Naive thymus-derived CD4-positive, alpha-beta T cell (primary cell): ENCODE measurements around the gene PARD6B. TPM values are rescaled to one million over a fixed set of nuclear protein-coding genes. Genes with fewer than 3 reads are reported as not detected.

Experiments
- ATAC-seq: fragments of 150-1000 bp; cut with Tn5 transposase; 2 replicates; pipeline ENCODE4 v1.10.0; 2021; ENCODE audit warnings: mild to moderate bottlenecking, moderate library complexity
- CTCF ChIA-PET: fragments of 350-600 bp; sonication (Branson Sonifier 250); formaldehyde crosslinking; loops from one replicate; lab custom pipeline; 2021; ENCODE audit warnings: antibody characterized with exemption; lab: Charles Lee
- POLR2A ChIA-PET: fragments of 350-600 bp; sonication (Branson Sonifier 250); formaldehyde crosslinking; loops from one replicate; lab custom pipeline; 2021; ENCODE audit warnings: antibody characterized with exemption, inconsistent platforms; lab: Charles Lee
- DNase-seq, 9 donors: peaks; one replicate each; pipeline versions ENCODE4 v3.0.0 to v3.0.0-alpha.2; 2020 to 2022; ENCODE audit warnings: mixed read lengths in 1 of 9
- H3K27ac ChIP-seq: one replicate; pipeline ENCODE4 v1.7.0; 2013; ENCODE audit warnings: mild to moderate bottlenecking, low read depth, low read length, moderate library complexity
- H3K27me3 ChIP-seq, 2 donors: one replicate each; pipeline ENCODE4 v1.7.0; 2013; ENCODE audit warnings: low read length in 2 of 2, mild to moderate bottlenecking in 2 of 2, moderate library complexity in 2 of 2; ENCODE audit not compliant: control insufficient read depth in 2 of 2, insufficient read depth in 2 of 2
- H3K36me3 ChIP-seq, 3 experiments: 1 replicate in 2 of 3; 2 replicates in 1 of 3; pipeline ENCODE4 v1.7.0; 2013; ENCODE audit warnings: low read length in 3 of 3, mild to moderate bottlenecking in 3 of 3, moderate library complexity in 1 of 3; ENCODE audit not compliant: insufficient read depth in 3 of 3, control insufficient read depth in 2 of 3
- H3K4me1 ChIP-seq, 2 donors: one replicate each; pipeline ENCODE4 v1.7.0; 2013; ENCODE audit warnings: low read length in 2 of 2, mild to moderate bottlenecking in 2 of 2, moderate library complexity in 1 of 2; ENCODE audit not compliant: control insufficient read depth in 2 of 2, insufficient read depth in 2 of 2
- H3K4me3 ChIP-seq: 2 replicates; pipeline ENCODE4 v1.7.0; 2013; ENCODE audit warnings: mild to moderate bottlenecking, low read length
- H3K9me3 ChIP-seq, 3 experiments: 1 replicate in 2 of 3; 2 replicates in 1 of 3; pipeline ENCODE4 v1.7.0; 2013; ENCODE audit warnings: low read length in 3 of 3; ENCODE audit not compliant: control insufficient read depth in 2 of 3
- H3K27ac Mint-ChIP-seq, 9 donors: one replicate each; pipeline ENCODE4 v1.8.0; 2020 to 2022; ENCODE audit warnings: mixed read lengths in 9 of 9, mild to moderate bottlenecking in 8 of 9, moderate library complexity in 5 of 9, inconsistent platforms in 2 of 9
- H3K27me3 Mint-ChIP-seq, 5 donors: one replicate each; pipeline ENCODE4 v1.8.0; 2021 to 2022; ENCODE audit warnings: mixed read lengths in 5 of 5, mild to moderate bottlenecking in 1 of 5
- H3K36me3 Mint-ChIP-seq, 5 donors: one replicate each; pipeline ENCODE4 v1.8.0; 2020 to 2022; ENCODE audit warnings: mixed read lengths in 5 of 5, mild to moderate bottlenecking in 3 of 5, inconsistent platforms in 1 of 5
- H3K4me1 Mint-ChIP-seq, 7 donors: one replicate each; pipeline ENCODE4 v1.8.0; 2020 to 2022; ENCODE audit warnings: mixed read lengths in 7 of 7, mild to moderate bottlenecking in 3 of 7, inconsistent platforms in 1 of 7
- H3K4me3 Mint-ChIP-seq, 10 donors: one replicate each; pipeline ENCODE4 v1.8.0; 2020 to 2022; ENCODE audit warnings: mild to moderate bottlenecking in 10 of 10, mixed read lengths in 10 of 10, moderate library complexity in 6 of 10, inconsistent platforms in 2 of 10
- H3K9me3 Mint-ChIP-seq, 11 donors: one replicate each; pipeline ENCODE4 v1.8.0; 2020 to 2022; ENCODE audit warnings: mixed read lengths in 11 of 11, mild to moderate bottlenecking in 4 of 11, inconsistent platforms in 1 of 11, moderate library complexity in 1 of 11
- intact Hi-C, 2 donors: fragments of 100-400 bp; cut with micrococcal nuclease; formaldehyde crosslinking; loops; one replicate each; pipeline ENCODE4 v1.15.1; 2023
- polyA plus RNA-seq, 2 donors: library from polyadenylated mRNA; unstranded; fragments of 300-500 nt; fragmentation: Illumina TruSeq; gene quantifications; one replicate each; pipeline ENCODE4 v1.2.3, GENCODE V29; 2021
- total RNA-seq, 6 experiments: library from RNA in 5 of 6; stranded (reverse) in 5 of 6; gene quantifications; 1 replicate in 5 of 6; 2 replicates in 1 of 6; pipeline ENCODE4 v1.2.3 and lab custom pipeline; 2021 to 2026

PARD6B gene
- total and polyA plus RNA-seq, 7 experiments from 2014 or later, result 0.60 to 10.8 (median 5.5) TPM

DNA sequence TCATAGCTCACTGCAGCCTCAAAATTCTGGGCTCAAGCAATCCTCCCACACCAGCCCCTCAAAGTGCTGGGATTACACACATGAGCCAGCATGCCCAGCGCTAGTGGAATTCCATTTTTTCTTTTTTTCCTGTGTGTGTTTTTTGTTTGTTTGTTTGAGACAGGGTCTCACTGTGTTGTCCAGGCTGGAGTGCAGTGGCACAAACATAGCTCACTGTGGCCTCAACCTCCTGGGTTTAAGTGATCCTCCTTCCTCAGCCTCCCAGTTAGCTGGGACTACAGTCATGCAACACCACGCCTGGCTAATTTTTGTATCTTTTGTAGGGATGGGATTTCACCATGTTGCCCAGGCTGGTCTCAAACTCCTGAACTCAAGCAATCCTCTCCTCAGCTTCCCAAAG lies 14.1 kb upstream of the PARD6B start:
- no peak overlapping the region for H3K4me3 ChIP-seq
- H3K27ac Mint-ChIP-seq, result no peak overlapping the region
- ChIA-PET POLR2A (interaction anchor here (0.9 to 1.3 kb wide), 2 partner anchors 13 to 25 kb away, joined by 3 read pairs; no protein-coding TSS in a partner anchor), CTCF (interaction anchor here (1.1 kb wide), 1 partner anchor 32 kb away, joined by 5 read pairs; no protein-coding TSS in a partner anchor)
- H3K4me3 Mint-ChIP-seq, result no peak overlapping the region
- H3K36me3 Mint-ChIP-seq, result no peaks in the 10 kb centered on the region
- no peaks in the 10 kb centered on the region for H3K4me1 ChIP-seq
- no peak overlapping the region for H3K27ac ChIP-seq
- H3K36me3 ChIP-seq, result no peaks in the 10 kb centered on the region
- no peaks in the 10 kb centered on the region for H3K9me3 ChIP-seq
- ATAC-seq (no peak), DNase-seq (no peak)
- H3K9me3 Mint-ChIP-seq, result no peaks in the 10 kb centered on the region
- H3K4me1 Mint-ChIP-seq, result no peaks in the 10 kb centered on the region
- intact Hi-C loops, result no loop called here
- H3K27me3 Mint-ChIP-seq, result peaks cover 7 to 20% (median 14%) of the 10 kb centered on the region in 5 donors
- no peaks in the 10 kb centered on the region for H3K27me3 ChIP-seq

GRCh38 chr20:50717974-50718761 lies 13.2 kb upstream of the PARD6B start:
- no peak overlapping the region for H3K27ac ChIP-seq
- POLR2A ChIA-PET, result interaction anchor here (1.3 kb wide), 1 partner anchor 12 kb away, joined by 3 read pairs; no protein-coding TSS in a partner anchor
- ATAC-seq (no peak), DNase-seq (no peak)
- no peak overlapping the region for H3K4me3 ChIP-seq
- peaks cover 4 to 17% (median 8%) of the 10 kb centered on the region in 5 donors for H3K27me3 Mint-ChIP-seq
- no peak overlapping the region for H3K27ac Mint-ChIP-seq
- intact Hi-C loops, result no loop called here
- H3K27me3 ChIP-seq, result no peaks in the 10 kb centered on the region
- no peaks in the 10 kb centered on the region for H3K4me1 ChIP-seq
- no peaks in the 10 kb centered on the region for H3K9me3 ChIP-seq
- H3K9me3 Mint-ChIP-seq, result no peaks in the 10 kb centered on the region
- H3K4me1 Mint-ChIP-seq, result no peaks in the 10 kb centered on the region
- H3K36me3 ChIP-seq, result no peaks in the 10 kb centered on the region
- H3K36me3 Mint-ChIP-seq, result no peaks in the 10 kb centered on the region
- H3K4me3 Mint-ChIP-seq, result no peak overlapping the region
- CTCF ChIA-PET, result interaction anchor here (1.1 kb wide), 1 partner anchor 31 kb away, joined by 5 read pairs; no protein-coding TSS in a partner anchor

DNA sequence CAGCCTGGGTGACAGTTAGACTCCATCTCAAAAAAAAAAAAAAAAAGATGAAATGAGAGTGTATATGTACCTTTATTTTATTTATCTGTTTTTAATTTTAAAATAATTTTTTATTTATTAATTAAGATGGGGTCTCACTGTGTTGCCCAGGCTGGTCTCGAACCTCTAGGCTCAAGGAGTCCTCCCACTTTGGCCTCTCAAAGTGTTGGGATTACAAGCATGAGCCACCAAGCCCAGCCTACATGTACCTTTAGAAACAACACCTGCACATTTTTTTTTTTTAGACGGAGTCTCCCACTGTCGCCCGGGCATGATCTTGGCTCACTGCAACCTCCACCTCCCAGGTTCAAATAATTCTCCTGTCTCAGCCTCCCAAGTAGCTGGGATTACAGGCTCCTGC lies 12.1 kb upstream of the PARD6B start:
- intact Hi-C loops, result no loop called here
- Histone ChIP-seq H3K27me3 (no peaks in the 10 kb centered on the region), H3K9me3 (no peaks in the 10 kb centered on the region), H3K36me3 (no peaks in the 10 kb centered on the region), H3K27ac (no peak overlapping the region), H3K4me3 (no peak overlapping the region), H3K4me1 (no peaks in the 10 kb centered on the region)
- no peak for ATAC-seq
- no peak overlapping the region for H3K4me3 Mint-ChIP-seq
- no peak overlapping the region for H3K27ac Mint-ChIP-seq
- DNase-seq, result no peak
- POLR2A ChIA-PET, result no interaction called here
- no peaks in the 10 kb centered on the region for H3K36me3 Mint-ChIP-seq
- CTCF ChIA-PET, result no interaction called here
- H3K27me3 Mint-ChIP-seq, result peaks cover 0 to 10% (median 0%) of the 10 kb centered on the region in 5 donors
- no peaks in the 10 kb centered on the region for H3K9me3 Mint-ChIP-seq
- H3K4me1 Mint-ChIP-seq, result no peaks in the 10 kb centered on the region

GRCh38 chr20:50720026-50720425 lies 11.4 kb upstream of the PARD6B start:
- Mint-ChIP-seq H3K27ac (no peak overlapping the region), H3K9me3 (no peaks in the 10 kb centered on the region), H3K27me3 (peaks cover 0 to 10% (median 0%) of the 10 kb centered on the region in 5 donors), H3K4me1 (no peaks in the 10 kb centered on the region), H3K4me3 (no peak overlapping the region), H3K36me3 (no peaks in the 10 kb centered on the region)
- H3K9me3 ChIP-seq, result no peaks in the 10 kb centered on the region
- no peaks in the 10 kb centered on the region for H3K36me3 ChIP-seq
- intact Hi-C loops, result no loop called here
- H3K27me3 ChIP-seq, result no peaks in the 10 kb centered on the region
- H3K4me3 ChIP-seq, result no peak overlapping the region
- ChIA-PET POLR2A (interaction anchor here (0.5 kb wide), 1 partner anchor 180 kb away, joined by 4 read pairs; no protein-coding TSS in a partner anchor), CTCF (no interaction called here)
- ATAC-seq (no peak), DNase-seq (no peak)
- no peaks in the 10 kb centered on the region for H3K4me1 ChIP-seq
- H3K27ac ChIP-seq, result no peak overlapping the region

DNA sequence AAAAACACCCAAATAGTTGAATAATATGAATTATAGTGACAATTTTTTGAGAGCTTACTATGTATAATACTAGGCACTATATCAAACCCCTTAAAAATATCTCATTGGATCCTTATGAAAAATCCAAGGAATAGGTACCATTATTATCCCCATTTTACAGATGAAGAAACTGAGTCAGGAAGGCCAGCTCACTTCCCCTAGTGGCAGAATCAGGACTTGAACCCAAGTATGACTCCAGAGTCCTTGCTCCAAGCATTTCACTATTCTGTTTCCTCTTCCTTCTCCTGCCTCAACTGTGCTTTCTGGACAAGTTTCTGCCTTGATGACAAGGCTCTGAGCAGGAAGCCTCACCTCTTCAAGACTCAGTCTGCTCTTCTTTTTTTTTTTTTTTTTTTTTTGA lies 10.8 kb upstream of the PARD6B start:
- ATAC-seq (no peak), DNase-seq (no peak)
- POLR2A ChIA-PET, result no interaction called here
- Mint-ChIP-seq H3K27ac (no peak overlapping the region), H3K9me3 (no peaks in the 10 kb centered on the region), H3K4me3 (no peak overlapping the region), H3K36me3 (no peaks in the 10 kb centered on the region), H3K4me1 (no peaks in the 10 kb centered on the region), H3K27me3 (peaks cover 0 to 6% (median 0%) of the 10 kb centered on the region in 5 donors)
- no peaks in the 10 kb centered on the region for H3K4me1 ChIP-seq
- H3K4me3 ChIP-seq, result no peak overlapping the region
- H3K36me3 ChIP-seq, result no peaks in the 10 kb centered on the region
- no peaks in the 10 kb centered on the region for H3K9me3 ChIP-seq
- no peaks in the 10 kb centered on the region for H3K27me3 ChIP-seq
- CTCF ChIA-PET, result interaction anchor here (0.6 to 0.7 kb wide), 2 partner anchors 28 to 136 kb away, joined by 3 to 4 read pairs; no protein-coding TSS in a partner anchor
- H3K27ac ChIP-seq, result no peak overlapping the region
- intact Hi-C loops, result no loop called here

GRCh38 chr20:50721881-50722281 lies 9.5 kb upstream of the PARD6B start:
- CTCF ChIA-PET, result interaction anchor here (0.7 kb wide), 1 partner anchor 176 kb away, joined by 3 read pairs; no protein-coding TSS in a partner anchor
- H3K27me3 Mint-ChIP-seq, result peaks cover 0 to 4% (median 0%) of the 10 kb centered on the region in 5 donors

More at GRCh38 chr20:50721881-50722281, 9.5 kb upstream of the PARD6B start:
- Mint-ChIP-seq H3K36me3 (no peaks in the 10 kb centered on the region), H3K4me1 (no peaks in the 10 kb centered on the region), H3K4me3 (no peak overlapping the region), H3K27ac (no peak overlapping the region), H3K9me3 (no peaks in the 10 kb centered on the region)
- POLR2A ChIA-PET, result no interaction called here
- DNase-seq (no peak), ATAC-seq (no peak)
- intact Hi-C loops, result no loop called here
- no peak overlapping the region for H3K4me3 ChIP-seq
- no peaks in the 10 kb centered on the region for H3K4me1 ChIP-seq
- no peaks in the 10 kb centered on the region for H3K36me3 ChIP-seq
- H3K9me3 ChIP-seq, result no peaks in the 10 kb centered on the region
- H3K27me3 ChIP-seq, result no peaks in the 10 kb centered on the region
- H3K27ac ChIP-seq, result no peak overlapping the region
